Testis (tissue), 3 donors: Measurements from ENCODE around the gene LRRC3. TPM values are rescaled to one million over a fixed set of nuclear protein-coding genes. Genes with fewer than 3 reads are reported as not detected.

Experiments used
- DNase-seq: peaks from one replicate; pipeline ENCODE4 v3.0.0-alpha.2; 2019
- H3K27ac ChIP-seq, 2 donors: fragments of 200-600 bp; sonication (generic); one replicate each; pipeline ENCODE4 v1.5.1; 2019
- H3K27me3 ChIP-seq: fragments of 200-600 bp; sonication (generic); one replicate; pipeline ENCODE4 v1.5.1; 2019
- H3K36me3 ChIP-seq: fragments of 200-600 bp; sonication (generic); one replicate; pipeline ENCODE4 v1.5.1; 2017; ENCODE audit warnings: low read depth; ENCODE audit errors: missing control alignments
- H3K4me1 ChIP-seq: fragments of 200-600 bp; sonication (generic); one replicate; pipeline ENCODE4 v1.5.1; 2019
- H3K4me3 ChIP-seq, 2 donors: fragments of 200-600 bp; sonication (generic); one replicate each; pipeline ENCODE4 v1.5.1; 2017 to 2019
- H3K9me3 ChIP-seq: fragments of 200-600 bp; sonication (generic); one replicate; pipeline ENCODE4 v1.5.1; 2017
- POLR2A ChIP-seq: fragments of 450-650 bp; IDR thresholded peaks from one replicate; pipeline ENCODE4 v1.6.1; 2017; ENCODE audit warnings: antibody characterized with exemption, mild to moderate bottlenecking, moderate library complexity
- WGBS, 2 donors: methylation state at CpG; one replicate each; pipeline ENCODE4 v1.1.5; 2018; 5-methylcytosine and 5-hydroxymethylcytosine counted together
- intact Hi-C: fragments of 100-400 bp; cut with DNase I; formaldehyde crosslinking; loops from one replicate; pipeline ENCODE4 v1.15.1; 2023; ENCODE audit warnings: low total_unique reads
- polyA plus RNA-seq: library from polyadenylated mRNA; stranded (reverse); fragments of 350-450 nt; fragmentation: Illumina TruSeq; extraction: RNeasy Lipid Tissue Mini Kit (QIAGEN cat#74804); gene quantifications from one replicate; pipeline ENCODE4 v1.2.3, GENCODE V29; 2014; ENCODE audit warnings: low read depth, low replicate concordance; ENCODE audit not compliant: insufficient read depth
- total RNA-seq, 2 donors: library from RNA; depleted of rRNA; stranded (reverse); fragments of >200 nt; gene quantifications; one replicate each; pipeline ENCODE4 v1.2.3, GENCODE V29; 2016
- TF ChIP-seq, protein P1 (sequence below), 3 experiments: fragments of 450-650 bp in 2 of 3; fragments of 200-600 bp in 1 of 3; sonication (generic) in 1 of 3; IDR thresholded peaks; one replicate each; pipeline ENCODE4 v1.5.1; 2016 to 2019; ENCODE audit warnings: antibody characterized with exemption in 3 of 3, mild to moderate bottlenecking in 2 of 3, moderate library complexity in 1 of 3

Gene LRRC3
- total and polyA plus RNA-seq, 3 donors from 2014 or later: 4.9 to 11.8 (median 8.3) TPM

DNA sequence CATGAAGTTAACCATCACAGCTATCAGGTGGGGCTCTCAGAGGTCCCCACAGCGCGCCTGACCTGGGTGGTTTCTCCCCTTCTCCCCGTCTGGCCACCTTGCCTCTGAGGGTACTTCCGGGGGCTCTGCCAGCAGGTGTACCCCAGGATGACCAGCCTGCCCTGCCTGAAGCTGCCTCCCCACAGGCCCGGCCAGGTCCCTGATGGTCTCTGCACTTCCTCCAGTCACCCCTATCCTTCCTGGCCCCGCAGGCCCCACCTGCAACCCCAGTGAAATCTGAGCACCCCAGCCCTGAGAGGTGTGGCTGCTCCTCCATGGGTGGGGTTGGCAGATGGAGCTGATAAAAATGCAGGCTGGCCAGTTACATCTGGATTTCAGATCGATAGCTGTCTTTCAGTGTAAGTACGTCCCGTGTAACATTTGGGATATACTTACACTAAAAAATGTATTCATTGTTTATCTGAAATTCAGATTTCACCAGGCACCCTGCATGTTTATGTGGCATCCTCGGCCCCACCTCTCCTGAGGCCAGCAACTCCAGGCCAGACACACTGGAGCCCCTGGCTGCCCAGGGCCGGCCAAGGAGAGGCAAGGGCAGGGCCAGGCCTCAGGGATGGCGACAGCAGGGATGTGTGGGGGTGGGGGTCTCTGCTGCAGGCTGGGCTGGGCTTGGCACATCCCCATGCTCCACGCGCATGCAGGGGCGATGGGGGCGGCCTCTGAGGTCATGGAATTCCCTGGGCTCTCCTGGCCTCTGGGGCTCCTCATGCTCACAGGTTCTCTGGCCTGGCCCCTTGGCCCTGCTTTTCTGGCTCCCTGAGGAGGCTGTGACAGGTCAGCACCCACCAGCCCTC, 25.1 kb downstream of the LRRC3 start:
- Histone ChIP-seq H3K4me3 (no peak overlapping the region), H3K36me3 (no peaks in the 10 kb centered on the region), H3K27me3 (no peaks in the 10 kb centered on the region), H3K27ac (no peak overlapping the region), H3K9me3 (no peaks in the 10 kb centered on the region), H3K4me1 (no peaks in the 10 kb centered on the region)
- intact Hi-C loops: no loop called here
- WGBS, 2 donors: 80 to 84% methylated on average over 13 to 16 of the region's 16 CpGs
- DNase-seq: no peak
- TF ChIP-seq, protein P1, sequence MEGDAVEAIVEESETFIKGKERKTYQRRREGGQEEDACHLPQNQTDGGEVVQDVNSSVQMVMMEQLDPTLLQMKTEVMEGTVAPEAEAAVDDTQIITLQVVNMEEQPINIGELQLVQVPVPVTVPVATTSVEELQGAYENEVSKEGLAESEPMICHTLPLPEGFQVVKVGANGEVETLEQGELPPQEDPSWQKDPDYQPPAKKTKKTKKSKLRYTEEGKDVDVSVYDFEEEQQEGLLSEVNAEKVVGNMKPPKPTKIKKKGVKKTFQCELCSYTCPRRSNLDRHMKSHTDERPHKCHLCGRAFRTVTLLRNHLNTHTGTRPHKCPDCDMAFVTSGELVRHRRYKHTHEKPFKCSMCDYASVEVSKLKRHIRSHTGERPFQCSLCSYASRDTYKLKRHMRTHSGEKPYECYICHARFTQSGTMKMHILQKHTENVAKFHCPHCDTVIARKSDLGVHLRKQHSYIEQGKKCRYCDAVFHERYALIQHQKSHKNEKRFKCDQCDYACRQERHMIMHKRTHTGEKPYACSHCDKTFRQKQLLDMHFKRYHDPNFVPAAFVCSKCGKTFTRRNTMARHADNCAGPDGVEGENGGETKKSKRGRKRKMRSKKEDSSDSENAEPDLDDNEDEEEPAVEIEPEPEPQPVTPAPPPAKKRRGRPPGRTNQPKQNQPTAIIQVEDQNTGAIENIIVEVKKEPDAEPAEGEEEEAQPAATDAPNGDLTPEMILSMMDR (IDR thresholded peaks at IDR 0.05): no peak
- TF ChIP-seq POLR2A: no peak

DNA sequence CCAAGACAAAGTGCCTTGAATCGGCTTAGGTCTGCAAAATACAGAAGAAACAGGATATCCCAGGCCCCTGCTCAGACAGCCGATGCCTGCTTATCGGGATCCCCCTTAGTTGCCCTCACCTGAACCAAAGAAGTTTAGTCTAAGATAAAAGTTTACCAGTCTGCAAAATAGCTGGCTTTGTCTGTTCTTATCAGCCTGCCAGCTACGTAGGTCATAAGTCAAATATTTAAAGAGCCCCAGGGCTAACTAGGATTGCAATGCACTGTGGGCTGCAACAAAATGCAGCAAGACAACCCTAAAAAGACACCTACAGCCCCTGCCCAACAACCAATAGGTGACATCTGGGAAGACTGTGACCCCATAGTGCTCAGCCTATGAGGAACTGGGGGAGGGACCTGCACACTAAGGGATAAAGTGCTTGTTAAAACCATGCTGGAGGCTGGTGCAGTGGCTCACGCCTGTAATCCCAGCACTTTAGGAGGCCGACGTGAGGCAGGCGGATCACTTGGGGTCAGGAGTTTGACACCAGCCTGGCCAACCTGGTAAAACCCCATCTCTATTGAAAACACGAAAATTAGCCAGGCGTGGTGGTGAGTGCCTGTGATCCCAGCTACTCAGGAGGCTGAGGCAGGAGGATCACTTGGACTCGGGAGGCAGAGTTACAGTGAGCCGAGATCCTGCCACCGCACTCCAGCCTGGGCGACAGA, 27.4 kb downstream of the LRRC3 start:
- Histone ChIP-seq H3K4me3 (no peak overlapping the region), H3K9me3 (no peaks in the 10 kb centered on the region), H3K27ac (no peak overlapping the region), H3K27me3 (no peaks in the 10 kb centered on the region), H3K36me3 (no peaks in the 10 kb centered on the region), H3K4me1 (no peaks in the 10 kb centered on the region)
- intact Hi-C loops: no loop called here
- DNase-seq: no peak
- WGBS, 2 donors: 83% methylated on average over 14 of the region's 14 CpGs
- TF ChIP-seq, protein P1 (IDR thresholded peaks at IDR 0.05): no peak
- TF ChIP-seq POLR2A: no peak

DNA sequence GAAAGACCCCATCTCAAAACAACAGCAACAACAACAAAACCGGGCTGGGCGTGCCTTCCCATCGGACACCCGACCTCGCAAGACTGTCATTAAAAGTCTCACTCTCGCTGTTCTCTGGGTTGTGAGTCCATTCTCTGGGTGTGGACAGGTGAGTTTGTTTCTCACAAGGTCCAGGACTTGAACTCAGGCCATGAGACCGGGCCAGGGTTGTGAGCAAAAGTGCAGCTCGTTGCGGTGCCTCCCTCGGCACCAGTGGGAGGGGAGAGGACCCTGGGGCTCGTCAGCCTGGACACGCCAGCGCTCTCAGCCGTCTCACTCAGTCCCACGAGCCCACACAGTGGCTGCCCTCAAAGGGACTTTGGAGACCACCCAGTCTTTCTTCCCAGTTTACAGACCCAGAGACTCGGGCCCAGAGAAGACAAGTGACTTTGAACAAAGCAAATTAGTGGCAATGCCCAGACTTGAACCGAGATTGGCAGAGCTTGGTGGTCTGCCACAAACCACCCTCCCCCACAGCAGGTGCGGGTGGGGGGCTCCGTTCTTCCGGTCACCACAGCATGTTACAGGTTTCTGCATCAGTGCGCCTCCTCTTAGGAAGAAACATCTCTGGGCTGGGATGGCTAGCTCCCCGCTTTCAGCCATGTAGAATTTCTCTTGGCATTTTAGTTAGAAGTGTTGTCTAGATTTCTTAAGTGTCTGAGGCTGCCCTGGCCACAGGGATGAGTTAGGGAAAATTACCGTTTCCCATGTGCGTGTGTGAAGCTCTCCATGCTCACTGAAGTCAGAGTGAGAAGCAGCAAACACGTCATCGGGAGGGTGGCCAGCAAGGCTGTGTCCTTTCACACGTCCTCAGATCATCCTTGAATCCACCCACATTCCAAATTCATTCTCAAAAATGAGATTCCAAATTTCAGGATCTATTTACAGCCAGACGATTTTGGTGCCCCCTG, 28.3 kb downstream of the LRRC3 start:
- H3K9me3 ChIP-seq: no peaks in the 10 kb centered on the region
- no peak overlapping the region for H3K27ac ChIP-seq
- DNase-seq: no peak
- H3K36me3 ChIP-seq: no peaks in the 10 kb centered on the region
- no peaks in the 10 kb centered on the region for H3K27me3 ChIP-seq
- WGBS, 2 donors: 52 to 67% methylated on average over 22 to 23 of the region's 28 CpGs
- no peak overlapping the region for H3K4me3 ChIP-seq
- no peaks in the 10 kb centered on the region for H3K4me1 ChIP-seq
- TF ChIP-seq POLR2A: no peak
- TF ChIP-seq, protein P1 (IDR thresholded peaks at IDR 0.05): no peak
- intact Hi-C loops: no loop called here

DNA sequence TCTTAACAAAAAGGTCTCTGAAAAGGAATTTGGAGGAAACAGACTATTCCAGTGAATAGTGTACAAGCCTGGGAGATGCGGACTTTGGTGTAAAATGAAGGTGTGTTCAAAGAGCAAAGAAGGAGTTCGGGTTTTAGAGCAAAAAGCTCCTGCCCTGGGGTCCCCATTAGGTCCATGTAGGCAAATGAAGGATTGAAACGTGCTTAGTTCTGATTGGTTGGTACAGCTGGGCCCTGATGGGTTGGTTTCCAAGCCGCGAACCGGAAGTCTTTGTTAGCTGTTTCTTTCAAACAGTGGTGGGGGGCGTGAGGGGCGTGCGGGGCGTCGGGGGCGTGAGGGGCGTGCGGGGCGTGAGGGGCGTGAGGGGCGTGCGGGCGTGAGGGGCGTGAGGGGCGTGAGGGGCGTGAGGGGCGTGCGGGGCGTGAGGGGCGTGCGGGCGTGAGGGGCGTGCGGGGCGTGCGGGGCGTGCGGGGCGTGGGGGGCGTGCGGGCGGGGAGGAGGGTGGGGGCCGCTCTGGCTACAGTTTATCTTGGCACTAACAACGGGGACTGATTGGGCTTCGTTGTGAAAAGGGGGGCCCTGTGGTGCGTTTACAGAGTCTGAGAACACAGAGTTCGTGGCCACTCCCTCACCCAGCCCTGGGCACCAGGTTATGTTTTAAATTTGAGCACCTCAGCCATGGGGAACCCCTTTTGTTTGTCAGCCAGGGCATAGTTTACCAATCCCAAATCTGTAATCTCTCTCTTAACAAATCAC, 29.4 kb downstream of the LRRC3 start:
- peak; percentile 55 for DNase-seq
- Histone ChIP-seq H3K4me3 (peak overlapping the region; percentile 37 to 54), H3K36me3 (no peaks in the 10 kb centered on the region), H3K4me1 (no peaks in the 10 kb centered on the region), H3K27ac (no peak overlapping the region), H3K27me3 (no peaks in the 10 kb centered on the region), H3K9me3 (no peaks in the 10 kb centered on the region)
- WGBS, 2 donors: 65 to 74% methylated on average over 14 to 27 of the region's 43 CpGs
- intact Hi-C loops: no loop called here
- TF ChIP-seq, protein P1 (IDR thresholded peaks at IDR 0.05): no peak
- TF ChIP-seq POLR2A: no peak
